K562 (cell line): ENCODE results near the gene ITGAL. TPM values are rescaled to one million over a fixed set of nuclear protein-coding genes. Genes with fewer than 3 reads are reported as not detected.

Experiments
- E2F6 ChIP-seq, 2 experiments: IDR thresholded peaks; 2 replicates each; pipeline ENCODE4 v1.6.1; 2011; ENCODE audit warnings: borderline replicate concordance in 1 of 2, control low read depth in 1 of 2, low read depth in 1 of 2, low read length in 1 of 2, mild to moderate bottlenecking in 1 of 2, mixed read lengths in 1 of 2, moderate library complexity in 1 of 2; ENCODE audit not compliant: insufficient read depth in 1 of 2, insufficient read length in 1 of 2, poor library complexity in 1 of 2, severe bottlenecking in 1 of 2; ENCODE audit errors: extremely low read depth in 1 of 2
- EWSR1 ChIP-seq: fragments of 450-650 bp; IDR thresholded peaks from 2 replicates; pipeline ENCODE4 v1.6.1; 2018; ENCODE audit warnings: borderline replicate concordance, mild to moderate bottlenecking, low read depth, moderate library complexity; ENCODE audit not compliant: partially characterized antibody
- HDAC2 ChIP-seq: fragments of 450-650 bp; IDR thresholded peaks from 2 replicates; pipeline ENCODE4 v1.6.1; 2016; ENCODE audit warnings: mild to moderate bottlenecking
- HDAC8 ChIP-seq: fragments of 450-650 bp; IDR thresholded peaks from 2 replicates; pipeline ENCODE4 v1.6.1; 2016; ENCODE audit warnings: mild to moderate bottlenecking, missing genetic modification characterization, moderate library complexity, missing compliant biosample characterization
- IRF2 ChIP-seq: sonication (generic); formaldehyde crosslinking; IDR thresholded peaks from 2 replicates; pipeline ENCODE4 v1.8.1; 2022; ENCODE audit warnings: mild to moderate bottlenecking, missing genetic modification reagents
- JUNB ChIP-seq: fragments of 450-650 bp; formaldehyde crosslinking; conservative IDR thresholded peaks from 2 replicates; pipeline ENCODE4 v1.4.0; 2020; ENCODE audit warnings: mild to moderate bottlenecking
- KAT7 ChIP-seq: sonication (generic); formaldehyde crosslinking; IDR thresholded peaks from 2 replicates; pipeline ENCODE4 v1.8.0; 2022; ENCODE audit warnings: missing genetic modification reagents, mild to moderate bottlenecking, borderline replicate concordance
- MCM5 ChIP-seq: fragments of 450-650 bp; IDR thresholded peaks from 2 replicates; pipeline ENCODE4 v1.6.1; 2016; ENCODE audit warnings: low read depth
- NCOA1 ChIP-seq: fragments of 450-650 bp; IDR thresholded peaks from 2 replicates; pipeline ENCODE4 v1.6.1; 2016; ENCODE audit warnings: low read depth
- NFATC3 ChIP-seq: fragments of 450-650 bp; IDR thresholded peaks from 2 replicates; pipeline ENCODE4 v1.6.1; 2017; ENCODE audit warnings: mild to moderate bottlenecking
- NR2C2 ChIP-seq, 2 experiments: fragments of 200-800 bp in 1 of 2; sonication (Bioruptor generic) in 1 of 2; sonication (generic) in 1 of 2; formaldehyde crosslinking in 1 of 2; IDR thresholded peaks; 2 replicates each; pipeline versions ENCODE4 v1.6.1 to v1.8.0; 2016 to 2022; ENCODE audit warnings: mild to moderate bottlenecking in 1 of 2, missing compliant biosample characterization in 1 of 2, missing genetic modification characterization in 1 of 2, missing genetic modification reagents in 1 of 2
- NUFIP1 ChIP-seq: fragments of 450-650 bp; IDR thresholded peaks from 2 replicates; pipeline ENCODE4 v1.6.1; 2018; ENCODE audit not compliant: partially characterized antibody
- RBFOX2 ChIP-seq: fragments of 200-400 bp; formaldehyde crosslinking; IDR thresholded peaks from 2 replicates; pipeline ENCODE4 v1.6.1; 2017; ENCODE audit warnings: low read depth, mild to moderate bottlenecking, low read length, moderate library complexity
- SMAD3 ChIP-seq: fragments of 450-650 bp; formaldehyde crosslinking; conservative IDR thresholded peaks from 2 replicates; pipeline ENCODE4 v1.4.0; 2020; ENCODE audit warnings: mild to moderate bottlenecking
- SNRNP70 ChIP-seq: fragments of 200-400 bp; formaldehyde crosslinking; optimal IDR thresholded peaks from 2 replicates; pipeline ENCODE3; 2017; ENCODE audit warnings: low read depth, low read length
- SRF ChIP-seq, 2 experiments: fragments of 250-450, 450-650 bp in 1 of 2; sonication (Bioruptor Pico) in 1 of 2; sonication (generic) in 1 of 2; formaldehyde crosslinking; IDR thresholded peaks; 2 replicates each; pipeline versions ENCODE4 v1.5.0 to v1.5.1; 2020 to 2022; ENCODE audit warnings: mild to moderate bottlenecking in 1 of 2, missing genetic modification reagents in 1 of 2
- TEAD2 ChIP-seq: fragments of 450-650 bp; IDR thresholded peaks from 2 replicates; pipeline ENCODE4 v1.6.1; 2016; ENCODE audit warnings: missing genetic modification characterization, control low read depth, missing compliant biosample characterization
- ZNF121 ChIP-seq: sonication (generic); formaldehyde crosslinking; conservative IDR thresholded peaks from 2 replicates; pipeline ENCODE4 v1.8.0; 2022; ENCODE audit warnings: missing genetic modification reagents
- ZNF197 ChIP-seq: fragments of 200-800 bp; sonication (Bioruptor generic); IDR thresholded peaks from 2 replicates; pipeline ENCODE4 v1.6.1; 2016; ENCODE audit warnings: low read depth, missing genetic modification characterization, missing compliant biosample characterization
- ZNF436 ChIP-seq: fragments of 250-450, 450-650 bp; sonication (Bioruptor Pico); formaldehyde crosslinking; IDR thresholded peaks from 2 replicates; pipeline ENCODE4 v1.7.0; 2020; ENCODE audit warnings: mild to moderate bottlenecking
- ZNF707 ChIP-seq: fragments of 250-450 bp; sonication (Bioruptor Pico); conservative IDR thresholded peaks from 2 replicates; pipeline ENCODE4 v1.8.0; 2022; ENCODE audit warnings: inconsistent platforms, mild to moderate bottlenecking, moderate library complexity
- ZNF740 ChIP-seq, 3 experiments: fragments of 200-800 bp in 1 of 3; sonication (Bioruptor generic) in 1 of 3; sonication (generic) in 1 of 3; formaldehyde crosslinking in 1 of 3; IDR thresholded peaks; 2 replicates each; pipeline versions ENCODE4 v1.6.1 to v1.8.0; 2016 to 2022; ENCODE audit warnings: mild to moderate bottlenecking in 2 of 3, missing compliant biosample characterization in 2 of 3, missing genetic modification characterization in 2 of 3, missing genetic modification reagents in 1 of 3
- polyA plus RNA-seq, 8 experiments: library from polyadenylated mRNA; depleted of rRNA in 4 of 8; stranded (reverse) in 5 of 8; unstranded in 3 of 8; fragments of >200 nt; fragmentation: Nextera tagmentation in 2 of 8; fragmentation: Illumina TruSeq in 1 of 8; extraction: Ambion mirVana in 2 of 8; extraction: Trizol in 1 of 8; gene quantifications; 2 replicates each; pipeline versions ENCODE4 v1.2.1 to v1.2.3, GENCODE V29; 2011 to 2014; ENCODE audit warnings: inconsistent platforms in 1 of 8, missing spikeins in 1 of 8
- total RNA-seq, 7 experiments: library from RNA; depleted of rRNA in 6 of 7; stranded (reverse); fragments of >200 nt in 6 of 7; fragmentation: Illumina TruSeq in 2 of 7; extraction: Trizol in 2 of 7; gene quantifications; 2 replicates each; pipeline versions ENCODE4 v1.2.1 to v1.2.3, GENCODE V29; 2011 to 2021; ENCODE audit warnings: low replicate concordance in 1 of 7

The ITGAL gene
- total and polyA plus RNA-seq, 9 of the 15 experiments (the other 6 are each of a cell fraction or from before 2014, with no cell fraction given): 0.01 to 0.53 TPM; not detected in 7

- TF ChIP-seq HDAC8 (tag) (no peak), SNRNP70 (no peak), NUFIP1 (no peak), RBFOX2 (peak; percentile 85), NR2C2 (CRISPR knock-in tag; IDR thresholded peaks at IDR 0.05) (peak; percentile 86), NR2C2 (tag; IDR thresholded peaks at IDR 0.05) (peak; percentile 99), ZNF436 (no peak), NCOA1 (no peak), ZNF707 (CRISPR knock-in tag) (no peak), JUNB (CRISPR knock-in tag) (no peak), KAT7 (peak; percentile 48; the same call in 1 of the 2 replicates), ZNF121 (CRISPR knock-in tag) (no peak), ZNF740 (CRISPR knock-in tag; IDR thresholded peaks at IDR 0.05) (0 out of 2 replicates have a peak, but pooled peaks have one; percentile 13), ZNF740 (tag; IDR thresholded peaks at IDR 0.05) (no peak), NFATC3 (no peak), SMAD3 (CRISPR knock-in tag) (no peak), IRF2 (no peak), E2F6 (IDR thresholded peaks at IDR 0.05; ENCODE audit: borderline replicate concordance in 1 of 2, extremely low read depth in 1 of 2, insufficient read depth in 1 of 2, insufficient read length in 1 of 2, low read depth in 1 of 2, low read length in 1 of 2, poor library complexity in 1 of 2, severe bottlenecking in 1 of 2) (peak; percentile 52 to 93), TEAD2 (tag) (no peak), HDAC2 (no peak), MCM5 (no peak), SRF (CRISPR knock-in tag; IDR thresholded peaks at IDR 0.05) (peak in 1 of 2 experiments; percentile 4; a peak in 1 of 4 replicates), EWSR1 (no peak), ZNF197 (CRISPR knock-in tag) (peak; percentile 64; the same call in 1 of the 2 replicates)
Measured at GRCh38 chr16:30534368-30535105, 62.0 kb downstream of the ITGAL start, which contains the start of gene ZNF747 (continued).
